SU-DHL-6 (cell line): ENCODE measurements around the gene SLC11A1.

Experiments
- H2AFZ ChIP-seq: fragments of 200-600 bp; sonication (generic); 2 replicates; pipeline ENCODE4 v1.6.1; 2014; ENCODE audit warnings: low read depth, mild to moderate bottlenecking, moderate library complexity, mixed read lengths, antibody characterized with exemption, low read length; ENCODE audit not compliant: severe bottlenecking
- H3F3A ChIP-seq: fragments of 200-600 bp; shearing (Covaris generic); 2 replicates; pipeline ENCODE4 v1.6.0; 2016; ENCODE audit warnings: antibody characterized with exemption, mild to moderate bottlenecking; ENCODE audit not compliant: insufficient read depth
- H3K27ac ChIP-seq: fragments of 200-600 bp; sonication (generic); 2 replicates; pipeline ENCODE4 v1.5.1; 2016; ENCODE audit warnings: low read depth, mild to moderate bottlenecking, low read length, moderate library complexity, mixed read lengths
- H3K27me3 ChIP-seq: fragments of 200-600 bp; sonication (generic), shearing (Covaris generic); 2 replicates; pipeline ENCODE4 v1.6.0; 2014; ENCODE audit warnings: mild to moderate bottlenecking, low read length
- H3K36me3 ChIP-seq: fragments of 200-600 bp; sonication (generic); 2 replicates; pipeline ENCODE4 v1.6.1; 2014; ENCODE audit warnings: mild to moderate bottlenecking, low read length, mixed read lengths
- H3K4me2 ChIP-seq: fragments of 300-600, 200-600 bp; shearing (Covaris generic), sonication (generic); 2 replicates; pipeline ENCODE4 v1.6.0; 2014; ENCODE audit warnings: low read length, low read depth, mild to moderate bottlenecking; ENCODE audit not compliant: poor library complexity, severe bottlenecking
- H3K4me3 ChIP-seq: fragments of 200-600 bp; sonication (generic); 2 replicates; pipeline ENCODE4 v1.5.1; 2014; ENCODE audit warnings: antibody characterized with exemption, low read length, mild to moderate bottlenecking, mixed read lengths; ENCODE audit not compliant: insufficient read depth, poor library complexity, severe bottlenecking
- H3K79me2 ChIP-seq: fragments of 200-600 bp; sonication (generic); 2 replicates; pipeline ENCODE4 v1.6.1; 2014; ENCODE audit warnings: mild to moderate bottlenecking, low read length, moderate library complexity; ENCODE audit not compliant: insufficient read depth
- H3K9ac ChIP-seq: fragments of 200-600 bp; sonication (generic); 2 replicates; pipeline ENCODE4 v1.7.0; 2014; ENCODE audit warnings: mild to moderate bottlenecking, low read length
- H3K9me2 ChIP-seq: fragments of 200-600 bp; sonication (generic); replicated peaks from 2 replicates; pipeline ENCODE4 v1.6.1; 2014; ENCODE audit warnings: low read length; ENCODE audit not compliant: insufficient read depth
- H3K9me3 ChIP-seq: fragments of 200-600 bp; sonication (generic); 2 replicates; pipeline ENCODE4 v1.6.1; 2014; ENCODE audit warnings: low read length, mixed read lengths; ENCODE audit not compliant: insufficient read depth
- H4K20me1 ChIP-seq: fragments of 200-600 bp; sonication (generic); 2 replicates; pipeline ENCODE4 v1.6.1; 2014; ENCODE audit warnings: low read depth, mild to moderate bottlenecking, antibody characterized with exemption, low read length, moderate library complexity, mixed read lengths
- CTCF ChIP-seq: fragments of 200-600 bp; sonication (generic); IDR thresholded peaks from one replicate; pipeline ENCODE4 v1.5.1; 2017; ENCODE audit warnings: antibody characterized with exemption, mild to moderate bottlenecking, low read length, moderate library complexity; ENCODE audit not compliant: insufficient read depth, poor library complexity, severe bottlenecking
- EZH2phosphoT487 ChIP-seq: fragments of 200-600 bp; sonication (generic), shearing (Covaris generic); conservative IDR thresholded peaks from 2 replicates; pipeline ENCODE4 v1.6.1; 2018; ENCODE audit warnings: mild to moderate bottlenecking, antibody characterized with exemption, low read length, moderate library complexity, mixed read lengths

Gene SLC11A1

GRCh38 chr2:218354850-218355443 is 27.1 kb upstream of the SLC11A1 start:
- no peak overlapping the region for H3K4me2 ChIP-seq
- TF ChIP-seq EZH2phosphoT487 (no peak), CTCF (no peak)
- no peaks in the 10 kb centered on the region for H3K36me3 ChIP-seq
- H3F3A ChIP-seq = no peaks in the 10 kb centered on the region
- no peak overlapping the region for H2AFZ ChIP-seq
- no peak overlapping the region for H3K4me3 ChIP-seq
- no peaks in the 10 kb centered on the region for H3K27me3 ChIP-seq
- H3K79me2 ChIP-seq = no peaks in the 10 kb centered on the region
- H3K27ac ChIP-seq = no peak overlapping the region
- no peak overlapping the region for H3K9ac ChIP-seq
- peaks cover 5% of the 10 kb centered on the region; the same call in 1 of the 2 replicates for H3K9me3 ChIP-seq
- no peaks in the 10 kb centered on the region for H3K9me2 ChIP-seq
- H4K20me1 ChIP-seq = no peaks in the 10 kb centered on the region

GRCh38 chr2:218357236-218358177 is 24.6 kb upstream of the SLC11A1 start:
- Histone ChIP-seq H3K79me2 (no peaks in the 10 kb centered on the region), H4K20me1 (no peaks in the 10 kb centered on the region), H3K4me3 (no peak overlapping the region), H3F3A (no peaks in the 10 kb centered on the region), H3K9ac (no peak overlapping the region), H3K4me2 (no peak overlapping the region), H3K9me3 (no peaks in the 10 kb centered on the region), H3K36me3 (no peaks in the 10 kb centered on the region), H3K9me2 (no peaks in the 10 kb centered on the region), H3K27me3 (no peaks in the 10 kb centered on the region), H3K27ac (no peak overlapping the region), H2AFZ (no peak overlapping the region)
- TF ChIP-seq CTCF (no peak), EZH2phosphoT487 (no peak)

GRCh38 chr2:218360453-218360852 is 21.6 kb upstream of the SLC11A1 start:
- Histone ChIP-seq H3K27me3 (no peaks in the 10 kb centered on the region), H3K4me2 (no peak overlapping the region), H4K20me1 (no peaks in the 10 kb centered on the region), H3K27ac (no peak overlapping the region), H3K9ac (no peak overlapping the region), H2AFZ (no peak overlapping the region), H3F3A (no peaks in the 10 kb centered on the region), H3K4me3 (no peak overlapping the region), H3K79me2 (no peaks in the 10 kb centered on the region), H3K9me3 (no peaks in the 10 kb centered on the region), H3K9me2 (no peaks in the 10 kb centered on the region), H3K36me3 (no peaks in the 10 kb centered on the region)
- no peak for TF ChIP-seq EZH2phosphoT487
- no peak for TF ChIP-seq CTCF
